OCI-LY7 (cell line): ENCODE data around the gene NAA15.

ENCODE experiments used
- EZH2phosphoT487 ChIP-seq: fragments of 200-600 bp; sonication (generic); IDR thresholded peaks from 2 replicates; pipeline ENCODE4 v1.6.1; 2018; ENCODE audit warnings: low read depth, borderline replicate concordance, mild to moderate bottlenecking, mixed run types, antibody characterized with exemption, low read length, moderate library complexity, mixed read lengths
- TF ChIP-seq, protein P1 (sequence below): fragments of 200-600 bp; sonication (generic); conservative IDR thresholded peaks from 2 replicates; pipeline ENCODE4 v1.5.1; 2014; ENCODE audit warnings: mild to moderate bottlenecking, antibody characterized with exemption, low read length, moderate library complexity, mixed read lengths

DNA sequence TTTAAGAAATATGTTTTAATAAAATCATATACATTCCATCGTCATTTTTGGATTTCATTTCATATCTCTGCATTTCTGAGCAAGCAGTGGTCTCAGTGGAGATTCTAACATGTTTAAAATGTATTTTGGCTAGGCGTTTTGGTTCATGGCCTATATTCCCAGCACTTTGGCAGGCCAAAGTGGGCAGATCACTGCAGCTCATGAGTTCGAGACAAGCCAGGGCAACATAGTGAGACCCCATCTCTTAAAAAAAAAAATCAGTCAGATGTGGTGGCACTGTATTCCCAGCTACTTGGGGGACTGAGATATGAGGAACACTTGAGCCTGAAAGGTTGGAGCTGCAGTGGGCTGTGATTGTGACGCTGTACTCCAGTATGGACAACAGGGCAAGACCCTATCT is 85.1 kb downstream of the NAA15 start:
- TF ChIP-seq, protein P1, sequence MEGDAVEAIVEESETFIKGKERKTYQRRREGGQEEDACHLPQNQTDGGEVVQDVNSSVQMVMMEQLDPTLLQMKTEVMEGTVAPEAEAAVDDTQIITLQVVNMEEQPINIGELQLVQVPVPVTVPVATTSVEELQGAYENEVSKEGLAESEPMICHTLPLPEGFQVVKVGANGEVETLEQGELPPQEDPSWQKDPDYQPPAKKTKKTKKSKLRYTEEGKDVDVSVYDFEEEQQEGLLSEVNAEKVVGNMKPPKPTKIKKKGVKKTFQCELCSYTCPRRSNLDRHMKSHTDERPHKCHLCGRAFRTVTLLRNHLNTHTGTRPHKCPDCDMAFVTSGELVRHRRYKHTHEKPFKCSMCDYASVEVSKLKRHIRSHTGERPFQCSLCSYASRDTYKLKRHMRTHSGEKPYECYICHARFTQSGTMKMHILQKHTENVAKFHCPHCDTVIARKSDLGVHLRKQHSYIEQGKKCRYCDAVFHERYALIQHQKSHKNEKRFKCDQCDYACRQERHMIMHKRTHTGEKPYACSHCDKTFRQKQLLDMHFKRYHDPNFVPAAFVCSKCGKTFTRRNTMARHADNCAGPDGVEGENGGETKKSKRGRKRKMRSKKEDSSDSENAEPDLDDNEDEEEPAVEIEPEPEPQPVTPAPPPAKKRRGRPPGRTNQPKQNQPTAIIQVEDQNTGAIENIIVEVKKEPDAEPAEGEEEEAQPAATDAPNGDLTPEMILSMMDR, result no peak
- TF ChIP-seq EZH2phosphoT487, result no peak
